Measurements from ENCODE around the gene NCBP3. TPM values are rescaled to one million over a fixed set of nuclear protein-coding genes. Genes with fewer than 3 reads are reported as not detected.

NCBP3 gene
- total and polyA plus RNA-seq, 11 donors = 10.4 to 26.4 (median 20.2) TPM

DNA sequence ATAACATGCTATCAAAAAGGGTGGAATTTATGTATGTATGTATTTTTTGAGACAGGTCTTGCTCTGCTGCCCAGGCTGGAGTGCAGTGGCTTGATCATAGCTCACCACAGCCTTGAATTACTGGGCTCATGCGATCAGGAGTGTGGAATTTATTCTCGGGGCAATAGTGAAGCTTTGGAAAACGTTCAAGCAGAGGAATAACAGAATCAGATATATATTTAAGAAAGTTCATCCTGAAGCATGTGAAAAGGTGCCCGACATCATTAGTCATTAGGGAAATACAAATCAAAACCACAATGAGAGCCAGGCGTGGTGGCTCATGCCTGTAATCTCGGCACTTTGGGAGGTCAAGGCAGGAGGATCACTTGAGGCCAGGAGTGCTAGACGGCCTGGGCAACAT lies 37.3 kb downstream of the NCBP3 start:
- 93 to 98% (median 95%) methylated on average over 7 of the region's 7 CpGs for WGBS, 4 donors
- ATAC-seq (no peak), DNase-seq (no peak)
- Histone ChIP-seq H3K4me3 (no peak overlapping the region), H3K9me3 (no peaks in the 10 kb centered on the region), H3K27me3 (no peaks in the 10 kb centered on the region), H3K27ac (no peak overlapping the region), H3K4me1 (peaks cover 0 to 5% (median 0%) of the 10 kb centered on the region in 12 donors), H3K36me3 (peaks cover 0 to 82% (median 75%) of the 10 kb centered on the region in 9 donors)
- intact Hi-C loops (cut with DNase I) = no loop called here
- no peak for TF ChIP-seq POLR2A (IDR thresholded peaks at IDR 0.05)
- TF ChIP-seq, protein P1, sequence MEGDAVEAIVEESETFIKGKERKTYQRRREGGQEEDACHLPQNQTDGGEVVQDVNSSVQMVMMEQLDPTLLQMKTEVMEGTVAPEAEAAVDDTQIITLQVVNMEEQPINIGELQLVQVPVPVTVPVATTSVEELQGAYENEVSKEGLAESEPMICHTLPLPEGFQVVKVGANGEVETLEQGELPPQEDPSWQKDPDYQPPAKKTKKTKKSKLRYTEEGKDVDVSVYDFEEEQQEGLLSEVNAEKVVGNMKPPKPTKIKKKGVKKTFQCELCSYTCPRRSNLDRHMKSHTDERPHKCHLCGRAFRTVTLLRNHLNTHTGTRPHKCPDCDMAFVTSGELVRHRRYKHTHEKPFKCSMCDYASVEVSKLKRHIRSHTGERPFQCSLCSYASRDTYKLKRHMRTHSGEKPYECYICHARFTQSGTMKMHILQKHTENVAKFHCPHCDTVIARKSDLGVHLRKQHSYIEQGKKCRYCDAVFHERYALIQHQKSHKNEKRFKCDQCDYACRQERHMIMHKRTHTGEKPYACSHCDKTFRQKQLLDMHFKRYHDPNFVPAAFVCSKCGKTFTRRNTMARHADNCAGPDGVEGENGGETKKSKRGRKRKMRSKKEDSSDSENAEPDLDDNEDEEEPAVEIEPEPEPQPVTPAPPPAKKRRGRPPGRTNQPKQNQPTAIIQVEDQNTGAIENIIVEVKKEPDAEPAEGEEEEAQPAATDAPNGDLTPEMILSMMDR (IDR thresholded peaks at IDR 0.05) = no peak

DNA sequence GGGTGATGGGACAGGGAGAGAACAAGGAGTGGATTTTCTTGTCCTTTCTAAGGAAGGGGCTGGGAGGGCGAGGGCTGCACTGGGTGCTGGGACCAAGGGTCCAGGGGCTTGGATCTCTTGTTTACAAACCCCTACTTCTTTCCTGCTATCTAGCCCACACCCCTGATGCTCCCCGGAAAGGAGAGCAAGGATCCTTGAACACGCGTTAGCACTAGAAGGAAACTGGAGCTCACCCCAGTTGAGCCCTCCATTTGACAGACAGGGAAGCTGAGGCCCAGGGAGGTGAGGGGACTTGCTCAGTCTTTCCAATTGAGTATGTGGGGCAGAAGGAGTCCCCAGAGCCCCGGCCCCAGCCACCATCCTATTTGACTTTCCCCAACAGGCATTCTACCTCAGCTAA lies 40.5 kb downstream of the NCBP3 start:
- ATAC-seq = no peak
- 79 to 97% (median 92%) methylated on average over 5 of the region's 5 CpGs for WGBS, 4 donors
- intact Hi-C loops (cut with DNase I) = no loop called here
- TF ChIP-seq, protein P1 (IDR thresholded peaks at IDR 0.05) = no peak
- no peak for TF ChIP-seq POLR2A (IDR thresholded peaks at IDR 0.05)
- no peak overlapping the region for H3K4me3 ChIP-seq
- peaks cover 0 to 24% (median 0%) of the 10 kb centered on the region in 12 donors for H3K4me1 ChIP-seq
- DNase-seq = no peak
- no peaks in the 10 kb centered on the region for H3K9me3 ChIP-seq
- no peak overlapping the region for H3K27ac ChIP-seq
- no peaks in the 10 kb centered on the region for H3K27me3 ChIP-seq
- peaks cover 0 to 55% (median 43%) of the 10 kb centered on the region in 9 donors for H3K36me3 ChIP-seq

DNA sequence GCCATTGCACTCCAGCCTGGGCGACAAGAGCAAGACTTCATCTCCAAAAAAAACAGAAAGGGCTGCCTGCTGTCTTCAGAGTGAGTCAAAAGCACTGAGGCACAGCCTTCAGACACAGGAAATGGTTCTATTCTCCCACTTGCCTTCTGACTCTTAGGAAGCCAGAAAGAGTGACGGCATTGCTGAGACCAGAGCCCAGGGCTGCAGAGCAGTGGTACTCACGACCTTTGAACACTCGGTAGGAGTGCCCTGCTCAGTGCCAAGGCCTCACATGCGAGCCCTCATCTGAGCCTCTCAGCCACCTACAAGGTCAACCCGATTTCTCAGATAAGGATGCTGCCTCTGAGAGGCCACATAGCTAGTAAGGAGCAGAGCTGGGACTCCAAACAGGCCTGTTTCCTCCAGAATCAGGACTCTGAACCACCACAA lies 41.5 kb downstream of the NCBP3 start:
- no peak for DNase-seq
- 60 to 68% (median 63%) methylated on average over 5 to 6 of the region's 6 CpGs for WGBS, 4 donors
- no peaks in the 10 kb centered on the region for H3K9me3 ChIP-seq
- no peaks in the 10 kb centered on the region for H3K27me3 ChIP-seq
- H3K36me3 ChIP-seq = peaks cover 0 to 45% (median 33%) of the 10 kb centered on the region in 9 donors
- intact Hi-C loops (cut with DNase I) = no loop called here
- H3K4me3 ChIP-seq = no peak overlapping the region
- H3K4me1 ChIP-seq = peaks cover 0 to 30% (median 0%) of the 10 kb centered on the region in 12 donors
- no peak overlapping the region for H3K27ac ChIP-seq
- TF ChIP-seq, protein P1 (IDR thresholded peaks at IDR 0.05) = no peak
- no peak for TF ChIP-seq POLR2A (IDR thresholded peaks at IDR 0.05)
- ATAC-seq = no peak

DNA sequence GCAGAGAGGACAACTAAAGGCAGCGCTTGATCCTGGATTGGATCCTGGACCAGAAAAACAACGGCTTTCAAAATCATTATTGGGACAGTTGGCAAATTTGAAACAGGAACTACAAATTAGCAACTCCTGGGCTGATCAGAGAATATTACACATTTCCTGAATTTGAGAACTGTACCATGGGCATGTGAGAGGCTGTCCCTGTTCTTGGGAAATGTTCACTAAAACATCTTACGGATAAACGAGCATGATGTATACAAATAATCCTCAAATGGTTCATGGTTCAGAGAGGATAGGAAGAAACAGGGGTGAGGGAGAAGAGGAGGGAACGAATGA lies 42.8 kb downstream of the NCBP3 start:
- H3K9me3 ChIP-seq = no peaks in the 10 kb centered on the region
- peaks cover 0 to 32% (median 20%) of the 10 kb centered on the region in 9 donors for H3K36me3 ChIP-seq
- no peaks in the 10 kb centered on the region for H3K27me3 ChIP-seq
- H3K27ac ChIP-seq = peak overlapping the region in 2 of 12 donors; percentile 69 to 78
- intact Hi-C loops (cut with DNase I) = no loop called here
- no peak overlapping the region for H3K4me3 ChIP-seq
- TF ChIP-seq, protein P1 (IDR thresholded peaks at IDR 0.05) = no peak
- no peak for TF ChIP-seq POLR2A (IDR thresholded peaks at IDR 0.05)
- no peak for DNase-seq
- H3K4me1 ChIP-seq = peaks cover 0 to 38% (median 0%) of the 10 kb centered on the region in 12 donors
- WGBS, 4 donors = 84 to 89% (median 87%) methylated on average over 5 of the region's 5 CpGs
- no peak for ATAC-seq
